ENCODE measurements around the gene YAP1. TPM values are rescaled to one million over a fixed set of nuclear protein-coding genes. Genes with fewer than 3 reads are reported as not detected.
A peak's percentile ranks its signal among the peaks of the same experiment; 100 is the strongest.

YAP1 gene
- total RNA-seq, 1 donor, result 169 TPM

- TF ChIP-seq, protein P1, sequence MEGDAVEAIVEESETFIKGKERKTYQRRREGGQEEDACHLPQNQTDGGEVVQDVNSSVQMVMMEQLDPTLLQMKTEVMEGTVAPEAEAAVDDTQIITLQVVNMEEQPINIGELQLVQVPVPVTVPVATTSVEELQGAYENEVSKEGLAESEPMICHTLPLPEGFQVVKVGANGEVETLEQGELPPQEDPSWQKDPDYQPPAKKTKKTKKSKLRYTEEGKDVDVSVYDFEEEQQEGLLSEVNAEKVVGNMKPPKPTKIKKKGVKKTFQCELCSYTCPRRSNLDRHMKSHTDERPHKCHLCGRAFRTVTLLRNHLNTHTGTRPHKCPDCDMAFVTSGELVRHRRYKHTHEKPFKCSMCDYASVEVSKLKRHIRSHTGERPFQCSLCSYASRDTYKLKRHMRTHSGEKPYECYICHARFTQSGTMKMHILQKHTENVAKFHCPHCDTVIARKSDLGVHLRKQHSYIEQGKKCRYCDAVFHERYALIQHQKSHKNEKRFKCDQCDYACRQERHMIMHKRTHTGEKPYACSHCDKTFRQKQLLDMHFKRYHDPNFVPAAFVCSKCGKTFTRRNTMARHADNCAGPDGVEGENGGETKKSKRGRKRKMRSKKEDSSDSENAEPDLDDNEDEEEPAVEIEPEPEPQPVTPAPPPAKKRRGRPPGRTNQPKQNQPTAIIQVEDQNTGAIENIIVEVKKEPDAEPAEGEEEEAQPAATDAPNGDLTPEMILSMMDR (IDR thresholded peaks at IDR 0.05; ENCODE audit: insufficient read depth, low read length), result no peak
- no peak overlapping the region for H3K4me3 ChIP-seq (ENCODE audit: low read depth, low read length)
Measured at GRCh38 chr11:102192349-102193066, 82.3 kb downstream of the YAP1 start.

DNA sequence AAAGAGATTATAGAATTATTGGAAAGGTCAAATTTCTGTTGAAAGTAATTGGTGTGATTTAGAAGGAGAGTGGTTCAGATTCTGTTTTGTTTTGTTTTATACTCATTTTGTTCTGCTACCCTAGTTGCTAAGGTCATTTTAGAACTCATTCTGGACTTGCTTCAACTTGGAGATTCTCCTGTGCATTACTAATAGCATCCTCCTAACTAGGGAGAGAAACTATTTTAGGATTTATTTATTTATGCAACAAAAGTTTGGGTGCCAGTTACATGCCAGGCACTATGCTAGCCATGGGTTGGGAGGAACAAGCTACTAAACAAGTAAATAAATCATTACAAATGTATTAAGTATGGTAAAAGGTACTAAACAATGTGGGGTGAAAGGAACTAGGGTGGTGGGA lies 84.0 kb downstream of the YAP1 start:
- TF ChIP-seq, protein P1 (IDR thresholded peaks at IDR 0.05; ENCODE audit: insufficient read depth, low read length), result no peak
- H3K4me3 ChIP-seq (ENCODE audit: low read depth, low read length), result no peak overlapping the region
- DNase-seq (ENCODE audit: low read depth), result no peak

More at GRCh38 chr11:102192349-102193066, 82.3 kb downstream of the YAP1 start:
- DNase-seq (ENCODE audit: low read depth), result peak; percentile 52

DNA sequence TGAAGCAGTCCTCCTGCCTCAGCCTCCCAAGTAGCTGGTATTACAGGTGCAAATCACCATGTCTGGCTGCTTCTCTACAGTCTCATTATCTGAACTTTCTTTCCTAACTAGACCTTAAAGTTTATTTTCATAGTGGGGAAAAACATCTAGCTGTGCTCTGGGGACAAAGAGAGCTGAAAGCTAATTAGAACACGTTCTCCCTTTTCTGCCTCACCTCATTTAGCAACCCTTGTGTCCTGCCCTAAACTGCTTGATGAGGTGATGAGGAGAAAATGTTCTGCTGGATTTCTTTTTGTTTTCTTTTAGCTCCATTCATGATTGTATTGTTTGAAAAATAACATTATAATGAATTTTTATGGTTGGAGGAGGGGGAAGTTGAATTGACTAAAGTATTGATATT lies 84.7 kb downstream of the YAP1 start:
- no peak overlapping the region for H3K4me3 ChIP-seq (ENCODE audit: low read depth, low read length)
- TF ChIP-seq, protein P1 (IDR thresholded peaks at IDR 0.05; ENCODE audit: insufficient read depth, low read length), result no peak
- no peak for DNase-seq (ENCODE audit: low read depth)

DNA sequence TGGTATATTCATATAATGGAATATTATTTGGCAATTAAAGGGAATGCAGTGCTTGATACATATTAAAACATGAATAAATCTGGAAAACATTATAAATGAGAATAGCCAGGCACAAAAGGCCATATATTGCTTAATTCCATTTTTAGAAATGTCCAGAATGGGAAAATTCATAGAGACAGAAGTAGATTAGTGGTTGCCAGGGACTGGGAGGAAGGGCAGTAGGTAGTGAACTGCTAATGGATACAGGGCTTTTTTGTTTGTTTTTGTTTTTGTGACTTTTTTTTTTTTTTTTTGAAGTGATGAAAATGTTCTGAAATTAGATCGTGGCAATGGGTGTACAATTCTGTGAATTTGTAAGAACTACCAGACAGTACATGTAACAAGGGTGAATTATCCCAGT lies 86.1 kb downstream of the YAP1 start:
- no peak overlapping the region for H3K4me3 ChIP-seq (ENCODE audit: low read depth, low read length)
- DNase-seq (ENCODE audit: low read depth), result no peak
- TF ChIP-seq, protein P1 (IDR thresholded peaks at IDR 0.05; ENCODE audit: insufficient read depth, low read length), result no peak

DNA sequence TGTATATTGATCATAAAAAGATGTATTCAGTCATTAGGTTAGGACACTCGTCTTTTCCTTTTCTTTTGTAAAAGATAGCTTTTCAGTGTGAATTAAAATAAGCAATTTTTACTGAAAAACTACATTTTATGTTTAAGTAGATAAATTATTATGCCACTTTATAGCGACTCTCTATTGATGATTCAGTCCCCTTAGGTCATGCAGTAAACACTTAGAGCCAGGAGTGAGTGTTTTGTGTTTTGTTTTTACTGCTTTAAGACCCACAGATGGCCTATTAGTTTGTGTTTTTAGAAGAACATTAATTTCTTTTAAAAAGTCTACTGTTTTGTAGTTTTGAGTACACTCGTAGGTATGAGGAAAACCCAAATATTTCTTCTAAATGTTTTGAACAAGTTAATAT lies 86.6 kb downstream of the YAP1 start:
- TF ChIP-seq, protein P1 (IDR thresholded peaks at IDR 0.05; ENCODE audit: insufficient read depth, low read length), result no peak
- no peak for DNase-seq (ENCODE audit: low read depth)
- no peak overlapping the region for H3K4me3 ChIP-seq (ENCODE audit: low read depth, low read length)

- DNase-seq (ENCODE audit: low read depth), result no peak
- TF ChIP-seq, protein P1 (IDR thresholded peaks at IDR 0.05; ENCODE audit: insufficient read depth, low read length), result no peak
- H3K4me3 ChIP-seq (ENCODE audit: low read depth, low read length), result no peak overlapping the region
Measured at GRCh38 chr11:102197670-102198139, 87.5 kb downstream of the YAP1 start.
